HFF-Myc (cell line): ENCODE data around the gene ABHD14A.

Source experiments
- DNase-seq: peaks from one replicate; pipeline ENCODE4 v3.0.0-alpha.2; 2011; ENCODE audit warnings: low read depth; ENCODE audit errors: extremely low read depth
- H3K4me3 ChIP-seq: replicated peaks from 2 replicates; pipeline ENCODE4 v1.5.1; 2011; ENCODE audit warnings: low read depth, mild to moderate bottlenecking, control low read depth, low read length
- CTCF ChIP-seq: IDR thresholded peaks from 2 replicates; pipeline ENCODE4 v1.5.1; 2012; ENCODE audit warnings: mild to moderate bottlenecking, low read depth, low read length, control low read depth; ENCODE audit errors: missing control alignments

The ABHD14A gene

GRCh38 chr3:52006017-52006819 is 31.4 kb downstream of the ABHD14A start:
- no peak overlapping the region for H3K4me3 ChIP-seq
- no peak for DNase-seq
- TF ChIP-seq CTCF: no peak

GRCh38 chr3:52006820-52007133 is 31.9 kb downstream of the ABHD14A start:
- H3K4me3 ChIP-seq: no peak overlapping the region
- no peak for DNase-seq
- no peak for TF ChIP-seq CTCF

GRCh38 chr3:52007291-52007690 is 32.4 kb downstream of the ABHD14A start:
- H3K4me3 ChIP-seq: no peak overlapping the region
- no peak for DNase-seq
- no peak for TF ChIP-seq CTCF

- no peak for DNase-seq
- no peak for TF ChIP-seq CTCF
- no peak overlapping the region for H3K4me3 ChIP-seq
Observed at GRCh38 chr3:52010431-52010830, 35.6 kb downstream of the ABHD14A start.

GRCh38 chr3:52012699-52013098 is 37.8 kb downstream of the ABHD14A start:
- no peak for TF ChIP-seq CTCF
- no peak for DNase-seq

GRCh38 chr3:52013802-52014598 is 39.1 kb downstream of the ABHD14A start:
- H3K4me3 ChIP-seq: no peak overlapping the region
- TF ChIP-seq CTCF: no peak
- DNase-seq: no peak

More at GRCh38 chr3:52012699-52013098, 37.8 kb downstream of the ABHD14A start:
- H3K4me3 ChIP-seq: no peak overlapping the region
